ENCODE measurements around the gene TBX3. TPM values are rescaled to one million over a fixed set of nuclear protein-coding genes. Genes with fewer than 3 reads are reported as not detected.
"Not testable (repeated sequence)": the region's sequence is repeated elsewhere in the genome, so short reads cannot be mapped to it uniquely, and the experiment has no call there.

The TBX3 gene
- total and polyA plus RNA-seq, 4 donors = 5.8 to 26.8 (median 17.6) TPM

- peaks cover 0 to 2% (median 0%) of the 10 kb centered on the region in 4 donors for H3K9me3 ChIP-seq (ENCODE audit: control insufficient read depth in 4 of 4, low read length in 3 of 4)
- H3K27me3 ChIP-seq (ENCODE audit: control insufficient read depth in 4 of 4, insufficient read depth in 4 of 4, low read length in 3 of 4) = no peaks in the 10 kb centered on the region
- no peak for TF ChIP-seq FOXA1 (IDR thresholded peaks at IDR 0.05)
- no peaks in the 10 kb centered on the region for H3K36me3 ChIP-seq (ENCODE audit: control insufficient read depth in 4 of 4, insufficient read depth in 3 of 4, low read depth in 1 of 4, low read length in 3 of 4)
- H3K4me1 ChIP-seq (ENCODE audit: control insufficient read depth in 4 of 4, insufficient read depth in 4 of 4, low read length in 3 of 4) = no peaks in the 10 kb centered on the region
- H3K4me3 ChIP-seq (ENCODE audit: low read depth in 1 of 3, low read length in 3 of 3) = no peak overlapping the region
- H3K9ac ChIP-seq (ENCODE audit: low read depth in 1 of 2, low read length in 2 of 2) = no peak overlapping the region
- H3K27ac ChIP-seq (ENCODE audit: low read depth in 1 of 2, low read length in 2 of 2) = no peak overlapping the region
- no peak for DNase-seq (ENCODE audit: low spot score)
- WGBS = 91% methylated on average over 9 of the region's 9 CpGs
Observed at GRCh38 chr12:114709112-114709511, 25.1 kb upstream of the TBX3 start.

DNA sequence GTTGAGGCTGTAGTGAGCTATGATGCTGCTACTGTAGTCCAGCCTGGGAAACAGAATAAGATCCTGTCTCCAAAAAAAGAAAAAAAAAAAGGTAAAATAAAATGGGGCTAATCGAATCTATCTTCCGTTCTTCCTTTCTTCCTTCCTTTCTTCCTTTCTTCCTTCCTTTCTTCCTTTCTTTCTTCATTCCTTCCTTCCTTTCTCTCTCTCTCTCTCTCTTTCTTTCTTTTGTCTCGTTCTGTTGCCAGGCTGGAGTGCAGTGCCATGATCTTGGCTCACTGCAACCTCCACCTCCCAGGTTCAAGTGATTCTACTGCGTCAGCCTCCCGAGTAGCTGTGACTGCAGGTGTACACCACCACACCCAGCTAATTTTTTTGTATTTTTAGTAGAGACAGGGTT, 24.6 kb upstream of the TBX3 start:
- not testable (repeated sequence) for H3K9ac ChIP-seq (ENCODE audit: low read depth in 1 of 2, low read length in 2 of 2); H3K36me3 ChIP-seq (ENCODE audit: control insufficient read depth in 4 of 4, insufficient read depth in 3 of 4, low read depth in 1 of 4, low read length in 3 of 4); H3K27ac ChIP-seq (ENCODE audit: low read depth in 1 of 2, low read length in 2 of 2); DNase-seq (ENCODE audit: low spot score); H3K4me1 ChIP-seq (ENCODE audit: control insufficient read depth in 4 of 4, insufficient read depth in 4 of 4, low read length in 3 of 4); H3K4me3 ChIP-seq (ENCODE audit: low read depth in 1 of 3, low read length in 3 of 3); H3K27me3 ChIP-seq (ENCODE audit: control insufficient read depth in 4 of 4, insufficient read depth in 4 of 4, low read length in 3 of 4); H3K9me3 ChIP-seq (ENCODE audit: control insufficient read depth in 4 of 4, low read length in 3 of 4)
- 90% methylated on average over 5 of the region's 5 CpGs for WGBS

DNA sequence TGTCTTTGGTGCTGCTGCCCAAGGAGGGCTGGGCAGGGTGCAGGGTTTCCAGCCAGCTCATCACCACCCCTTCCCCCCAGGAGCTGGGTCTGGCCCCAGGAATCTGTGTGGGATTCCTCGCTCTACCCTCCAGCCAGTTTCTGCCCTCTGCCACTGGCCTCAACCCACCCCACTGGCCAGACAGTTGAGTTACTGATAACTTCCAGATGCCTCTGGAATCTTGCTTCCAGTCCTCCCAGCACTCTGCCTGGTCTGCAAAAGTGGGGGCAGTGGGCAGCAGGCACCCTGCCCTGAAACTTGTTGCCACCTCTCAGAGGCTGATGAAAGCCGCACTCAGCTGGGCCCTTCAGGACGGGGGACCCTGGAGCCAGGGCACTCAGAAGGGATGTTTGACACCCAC, 20.1 kb upstream of the TBX3 start:
- no peak for DNase-seq (ENCODE audit: low spot score)
- no peaks in the 10 kb centered on the region for H3K36me3 ChIP-seq (ENCODE audit: control insufficient read depth in 4 of 4, insufficient read depth in 3 of 4, low read depth in 1 of 4, low read length in 3 of 4)
- 84% methylated on average over 3 of the region's 3 CpGs for WGBS
- TF ChIP-seq YY1 (IDR thresholded peaks at IDR 0.05) = no peak
- no peak for TF ChIP-seq NR2F2 (IDR thresholded peaks at IDR 0.05)
- no peak for TF ChIP-seq HNF4A (conservative IDR thresholded peaks at IDR 0.05)
- TF ChIP-seq, protein P1, sequence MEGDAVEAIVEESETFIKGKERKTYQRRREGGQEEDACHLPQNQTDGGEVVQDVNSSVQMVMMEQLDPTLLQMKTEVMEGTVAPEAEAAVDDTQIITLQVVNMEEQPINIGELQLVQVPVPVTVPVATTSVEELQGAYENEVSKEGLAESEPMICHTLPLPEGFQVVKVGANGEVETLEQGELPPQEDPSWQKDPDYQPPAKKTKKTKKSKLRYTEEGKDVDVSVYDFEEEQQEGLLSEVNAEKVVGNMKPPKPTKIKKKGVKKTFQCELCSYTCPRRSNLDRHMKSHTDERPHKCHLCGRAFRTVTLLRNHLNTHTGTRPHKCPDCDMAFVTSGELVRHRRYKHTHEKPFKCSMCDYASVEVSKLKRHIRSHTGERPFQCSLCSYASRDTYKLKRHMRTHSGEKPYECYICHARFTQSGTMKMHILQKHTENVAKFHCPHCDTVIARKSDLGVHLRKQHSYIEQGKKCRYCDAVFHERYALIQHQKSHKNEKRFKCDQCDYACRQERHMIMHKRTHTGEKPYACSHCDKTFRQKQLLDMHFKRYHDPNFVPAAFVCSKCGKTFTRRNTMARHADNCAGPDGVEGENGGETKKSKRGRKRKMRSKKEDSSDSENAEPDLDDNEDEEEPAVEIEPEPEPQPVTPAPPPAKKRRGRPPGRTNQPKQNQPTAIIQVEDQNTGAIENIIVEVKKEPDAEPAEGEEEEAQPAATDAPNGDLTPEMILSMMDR (IDR thresholded peaks at IDR 0.05; ENCODE audit: low read depth, low read length, missing input control) = no peak
- no peak for TF ChIP-seq ZBTB33 (IDR thresholded peaks at IDR 0.05)
- no peak for TF ChIP-seq SP1 (IDR thresholded peaks at IDR 0.05)
- no peak for TF ChIP-seq RAD21 (IDR thresholded peaks at IDR 0.05)
- TF ChIP-seq, protein P2, sequence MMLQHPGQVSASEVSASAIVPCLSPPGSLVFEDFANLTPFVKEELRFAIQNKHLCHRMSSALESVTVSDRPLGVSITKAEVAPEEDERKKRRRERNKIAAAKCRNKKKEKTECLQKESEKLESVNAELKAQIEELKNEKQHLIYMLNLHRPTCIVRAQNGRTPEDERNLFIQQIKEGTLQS (IDR thresholded peaks at IDR 0.05) = no peak
- TF ChIP-seq EGR1 (IDR thresholded peaks at IDR 0.05; ENCODE audit: low read depth in 2 of 2) = no peak
- TF ChIP-seq JUND (IDR thresholded peaks at IDR 0.05) = no peak
- no peak for TF ChIP-seq GABPA (IDR thresholded peaks at IDR 0.05 in 1 of 2, conservative IDR thresholded peaks at IDR 0.05 in 1 of 2)
- TF ChIP-seq RXRA (IDR thresholded peaks at IDR 0.05) = no peak
- TF ChIP-seq, protein P3, sequence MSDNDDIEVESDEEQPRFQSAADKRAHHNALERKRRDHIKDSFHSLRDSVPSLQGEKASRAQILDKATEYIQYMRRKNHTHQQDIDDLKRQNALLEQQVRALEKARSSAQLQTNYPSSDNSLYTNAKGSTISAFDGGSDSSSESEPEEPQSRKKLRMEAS (IDR thresholded peaks at IDR 0.05) = no peak
- TF ChIP-seq, protein P4, sequence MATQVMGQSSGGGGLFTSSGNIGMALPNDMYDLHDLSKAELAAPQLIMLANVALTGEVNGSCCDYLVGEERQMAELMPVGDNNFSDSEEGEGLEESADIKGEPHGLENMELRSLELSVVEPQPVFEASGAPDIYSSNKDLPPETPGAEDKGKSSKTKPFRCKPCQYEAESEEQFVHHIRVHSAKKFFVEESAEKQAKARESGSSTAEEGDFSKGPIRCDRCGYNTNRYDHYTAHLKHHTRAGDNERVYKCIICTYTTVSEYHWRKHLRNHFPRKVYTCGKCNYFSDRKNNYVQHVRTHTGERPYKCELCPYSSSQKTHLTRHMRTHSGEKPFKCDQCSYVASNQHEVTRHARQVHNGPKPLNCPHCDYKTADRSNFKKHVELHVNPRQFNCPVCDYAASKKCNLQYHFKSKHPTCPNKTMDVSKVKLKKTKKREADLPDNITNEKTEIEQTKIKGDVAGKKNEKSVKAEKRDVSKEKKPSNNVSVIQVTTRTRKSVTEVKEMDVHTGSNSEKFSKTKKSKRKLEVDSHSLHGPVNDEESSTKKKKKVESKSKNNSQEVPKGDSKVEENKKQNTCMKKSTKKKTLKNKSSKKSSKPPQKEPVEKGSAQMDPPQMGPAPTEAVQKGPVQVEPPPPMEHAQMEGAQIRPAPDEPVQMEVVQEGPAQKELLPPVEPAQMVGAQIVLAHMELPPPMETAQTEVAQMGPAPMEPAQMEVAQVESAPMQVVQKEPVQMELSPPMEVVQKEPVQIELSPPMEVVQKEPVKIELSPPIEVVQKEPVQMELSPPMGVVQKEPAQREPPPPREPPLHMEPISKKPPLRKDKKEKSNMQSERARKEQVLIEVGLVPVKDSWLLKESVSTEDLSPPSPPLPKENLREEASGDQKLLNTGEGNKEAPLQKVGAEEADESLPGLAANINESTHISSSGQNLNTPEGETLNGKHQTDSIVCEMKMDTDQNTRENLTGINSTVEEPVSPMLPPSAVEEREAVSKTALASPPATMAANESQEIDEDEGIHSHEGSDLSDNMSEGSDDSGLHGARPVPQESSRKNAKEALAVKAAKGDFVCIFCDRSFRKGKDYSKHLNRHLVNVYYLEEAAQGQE (IDR thresholded peaks at IDR 0.05) = no peak
- no peak for TF ChIP-seq HNF4G (IDR thresholded peaks at IDR 0.05)
- TF ChIP-seq FOXA2 (IDR thresholded peaks at IDR 0.05) = no peak
- no peak for TF ChIP-seq FOXA1 (IDR thresholded peaks at IDR 0.05)
- TF ChIP-seq TAF1 (conservative IDR thresholded peaks at IDR 0.05) = no peak
- H3K9me3 ChIP-seq (ENCODE audit: control insufficient read depth in 4 of 4, low read length in 3 of 4) = no peaks in the 10 kb centered on the region
- H3K27ac ChIP-seq (ENCODE audit: low read depth in 1 of 2, low read length in 2 of 2) = no peak overlapping the region
- H3K27me3 ChIP-seq (ENCODE audit: control insufficient read depth in 4 of 4, insufficient read depth in 4 of 4, low read length in 3 of 4) = no peaks in the 10 kb centered on the region
- H3K4me1 ChIP-seq (ENCODE audit: control insufficient read depth in 4 of 4, insufficient read depth in 4 of 4, low read length in 3 of 4) = no peaks in the 10 kb centered on the region
- H3K4me3 ChIP-seq (ENCODE audit: low read depth in 1 of 3, low read length in 3 of 3) = no peak overlapping the region
- H3K9ac ChIP-seq (ENCODE audit: low read depth in 1 of 2, low read length in 2 of 2) = no peak overlapping the region

Measured in liver (tissue), 9 donors.